ENCODE measurements around the gene YDJC. TPM values are rescaled to one million over a fixed set of nuclear protein-coding genes. Genes with fewer than 3 reads are reported as not detected.

Gene YDJC
- total and polyA plus RNA-seq, 9 of the 15 experiments (the other 6 are each of a cell fraction or from before 2014, with no cell fraction given), result 13.5 to 871 (median 164) TPM

DNA sequence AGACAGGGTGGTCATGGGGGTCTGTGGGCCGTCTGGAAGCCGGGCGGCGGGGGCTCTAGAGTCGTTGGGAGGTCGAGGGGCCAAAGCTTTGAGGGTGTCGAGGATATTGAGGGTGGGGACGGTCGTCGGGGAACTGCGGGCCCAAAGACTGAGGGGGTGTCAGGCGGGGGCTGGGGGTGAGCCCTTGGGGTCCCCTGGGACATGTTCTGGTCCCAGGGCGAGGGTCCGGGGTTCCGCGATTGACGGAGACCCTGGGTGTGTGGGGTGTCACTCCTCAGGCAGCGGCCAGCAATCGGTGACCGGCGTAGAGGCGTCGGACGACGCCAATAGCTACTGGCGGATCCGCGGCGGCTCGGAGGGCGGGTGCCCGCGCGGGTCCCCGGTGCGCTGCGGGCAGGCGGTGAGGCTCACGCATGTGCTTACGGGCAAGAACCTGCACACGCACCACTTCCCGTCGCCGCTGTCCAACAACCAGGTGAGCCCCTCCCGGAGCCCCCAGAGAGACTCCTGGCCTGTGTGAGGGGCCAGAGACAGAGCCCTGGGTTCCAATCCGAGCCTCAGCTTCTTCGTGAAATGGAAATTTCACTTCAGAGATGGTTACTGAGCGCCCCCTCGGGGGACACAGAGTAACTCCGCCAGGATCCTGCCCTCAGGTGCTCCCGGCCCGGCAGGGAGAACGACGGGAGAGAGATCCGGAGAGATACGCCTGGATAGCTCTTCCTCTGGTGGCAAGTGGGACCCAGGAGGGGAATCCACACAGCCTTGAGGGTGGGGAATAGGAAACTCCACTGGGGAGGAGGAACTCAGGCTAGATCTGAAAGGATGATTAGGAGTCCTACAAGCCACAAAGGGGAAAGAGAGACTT is 13.0 kb upstream of the YDJC start (continued):
- TF ChIP-seq SAP30 (IDR thresholded peaks at IDR 0.05; ENCODE audit: borderline replicate concordance, insufficient read depth, low read depth, low read length, poor library complexity, severe bottlenecking), result peak; percentile 19
- TF ChIP-seq CBX2 (IDR thresholded peaks at IDR 0.05; ENCODE audit: insufficient read depth, low read length, poor library complexity, severe bottlenecking), result no peak
- TF ChIP-seq NEUROD1 (IDR thresholded peaks at IDR 0.05; ENCODE audit: borderline replicate concordance, low read depth, low read length, partially characterized antibody), result peak; percentile 90
- TF ChIP-seq PYGO2 (tag; IDR thresholded peaks at IDR 0.05), result no peak
- TF ChIP-seq, protein P1, sequence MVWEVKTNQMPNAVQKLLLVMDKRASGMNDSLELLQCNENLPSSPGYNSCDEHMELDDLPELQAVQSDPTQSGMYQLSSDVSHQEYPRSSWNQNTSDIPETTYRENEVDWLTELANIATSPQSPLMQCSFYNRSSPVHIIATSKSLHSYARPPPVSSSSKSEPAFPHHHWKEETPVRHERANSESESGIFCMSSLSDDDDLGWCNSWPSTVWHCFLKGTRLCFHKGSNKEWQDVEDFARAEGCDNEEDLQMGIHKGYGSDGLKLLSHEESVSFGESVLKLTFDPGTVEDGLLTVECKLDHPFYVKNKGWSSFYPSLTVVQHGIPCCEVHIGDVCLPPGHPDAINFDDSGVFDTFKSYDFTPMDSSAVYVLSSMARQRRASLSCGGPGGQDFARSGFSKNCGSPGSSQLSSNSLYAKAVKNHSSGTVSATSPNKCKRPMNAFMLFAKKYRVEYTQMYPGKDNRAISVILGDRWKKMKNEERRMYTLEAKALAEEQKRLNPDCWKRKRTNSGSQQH (CRISPR knock-in tag; IDR thresholded peaks at IDR 0.05), result no peak
- no peak for TF ChIP-seq TCF3 (CRISPR knock-in tag; IDR thresholded peaks at IDR 0.05)
- TF ChIP-seq, protein P2, sequence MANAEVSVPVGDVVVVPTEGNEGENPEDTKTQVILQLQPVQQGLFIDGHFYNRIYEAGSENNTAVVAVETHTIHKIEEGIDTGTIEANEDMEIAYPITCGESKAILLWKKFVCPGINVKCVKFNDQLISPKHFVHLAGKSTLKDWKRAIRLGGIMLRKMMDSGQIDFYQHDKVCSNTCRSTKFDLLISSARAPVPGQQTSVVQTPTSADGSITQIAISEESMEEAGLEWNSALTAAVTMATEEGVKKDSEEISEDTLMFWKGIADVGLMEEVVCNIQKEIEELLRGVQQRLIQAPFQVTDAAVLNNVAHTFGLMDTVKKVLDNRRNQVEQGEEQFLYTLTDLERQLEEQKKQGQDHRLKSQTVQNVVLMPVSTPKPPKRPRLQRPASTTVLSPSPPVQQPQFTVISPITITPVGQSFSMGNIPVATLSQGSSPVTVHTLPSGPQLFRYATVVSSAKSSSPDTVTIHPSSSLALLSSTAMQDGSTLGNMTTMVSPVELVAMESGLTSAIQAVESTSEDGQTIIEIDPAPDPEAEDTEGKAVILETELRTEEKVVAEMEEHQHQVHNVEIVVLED (CRISPR knock-in tag; IDR thresholded peaks at IDR 0.05), result no peak
- TF ChIP-seq, protein P3, sequence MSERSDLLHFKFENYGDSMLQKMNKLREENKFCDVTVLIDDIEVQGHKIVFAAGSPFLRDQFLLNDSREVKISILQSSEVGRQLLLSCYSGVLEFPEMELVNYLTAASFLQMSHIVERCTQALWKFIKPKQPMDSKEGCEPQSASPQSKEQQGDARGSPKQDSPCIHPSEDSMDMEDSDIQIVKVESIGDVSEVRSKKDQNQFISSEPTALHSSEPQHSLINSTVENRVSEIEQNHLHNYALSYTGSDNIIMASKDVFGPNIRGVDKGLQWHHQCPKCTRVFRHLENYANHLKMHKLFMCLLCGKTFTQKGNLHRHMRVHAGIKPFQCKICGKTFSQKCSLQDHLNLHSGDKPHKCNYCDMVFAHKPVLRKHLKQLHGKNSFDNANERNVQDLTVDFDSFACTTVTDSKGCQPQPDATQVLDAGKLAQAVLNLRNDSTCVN (CRISPR knock-in tag; IDR thresholded peaks at IDR 0.05), result no peak
- TF ChIP-seq HNRNPK (IDR thresholded peaks at IDR 0.05; ENCODE audit: low read depth, low read length, poor library complexity, severe bottlenecking), result no peak
- TF ChIP-seq MAZ (CRISPR knock-in tag; conservative IDR thresholded peaks at IDR 0.05 in 1 of 2, IDR thresholded peaks at IDR 0.05 in 1 of 2), result no peak
- TF ChIP-seq SMARCB1 (IDR thresholded peaks at IDR 0.05; ENCODE audit: insufficient read length, low read depth), result no peak
- no peak for TF ChIP-seq RFX7 (CRISPR knock-in tag; IDR thresholded peaks at IDR 0.05)
- no peak for TF ChIP-seq ZNF699 (CRISPR knock-in tag; IDR thresholded peaks at IDR 0.05; ENCODE audit: insufficient replicate concordance)
- no peak for TF ChIP-seq ZBTB1 (CRISPR knock-in tag; IDR thresholded peaks at IDR 0.05; ENCODE audit: borderline replicate concordance, low read depth)
- TF ChIP-seq, protein P4, sequence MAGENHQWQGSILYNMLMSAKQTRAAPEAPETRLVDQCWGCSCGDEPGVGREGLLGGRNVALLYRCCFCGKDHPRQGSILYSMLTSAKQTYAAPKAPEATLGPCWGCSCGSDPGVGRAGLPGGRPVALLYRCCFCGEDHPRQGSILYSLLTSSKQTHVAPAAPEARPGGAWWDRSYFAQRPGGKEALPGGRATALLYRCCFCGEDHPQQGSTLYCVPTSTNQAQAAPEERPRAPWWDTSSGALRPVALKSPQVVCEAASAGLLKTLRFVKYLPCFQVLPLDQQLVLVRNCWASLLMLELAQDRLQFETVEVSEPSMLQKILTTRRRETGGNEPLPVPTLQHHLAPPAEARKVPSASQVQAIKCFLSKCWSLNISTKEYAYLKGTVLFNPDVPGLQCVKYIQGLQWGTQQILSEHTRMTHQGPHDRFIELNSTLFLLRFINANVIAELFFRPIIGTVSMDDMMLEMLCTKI (IDR thresholded peaks at IDR 0.05; ENCODE audit: partially characterized antibody), result no peak
- no peak for TF ChIP-seq KDM2B (CRISPR knock-in tag; IDR thresholded peaks at IDR 0.05)
- TF ChIP-seq, protein P5, sequence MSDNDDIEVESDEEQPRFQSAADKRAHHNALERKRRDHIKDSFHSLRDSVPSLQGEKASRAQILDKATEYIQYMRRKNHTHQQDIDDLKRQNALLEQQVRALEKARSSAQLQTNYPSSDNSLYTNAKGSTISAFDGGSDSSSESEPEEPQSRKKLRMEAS (CRISPR knock-in tag; IDR thresholded peaks at IDR 0.05), result no peak
- TF ChIP-seq ZNF197 (CRISPR knock-in tag; IDR thresholded peaks at IDR 0.05; ENCODE audit: low read depth), result no peak
- no peak for TF ChIP-seq SNRNP70 (optimal IDR thresholded peaks at IDR 0.05; ENCODE audit: low read depth, low read length)
- no peak for TF ChIP-seq ZNF41 (CRISPR knock-in tag; conservative IDR thresholded peaks at IDR 0.05)
- TF ChIP-seq ZNF431 (CRISPR knock-in tag; IDR thresholded peaks at IDR 0.05), result no peak

Measured in K562 (cell line).